ENCODE data around the gene ANO2.

Gene ANO2

DNA sequence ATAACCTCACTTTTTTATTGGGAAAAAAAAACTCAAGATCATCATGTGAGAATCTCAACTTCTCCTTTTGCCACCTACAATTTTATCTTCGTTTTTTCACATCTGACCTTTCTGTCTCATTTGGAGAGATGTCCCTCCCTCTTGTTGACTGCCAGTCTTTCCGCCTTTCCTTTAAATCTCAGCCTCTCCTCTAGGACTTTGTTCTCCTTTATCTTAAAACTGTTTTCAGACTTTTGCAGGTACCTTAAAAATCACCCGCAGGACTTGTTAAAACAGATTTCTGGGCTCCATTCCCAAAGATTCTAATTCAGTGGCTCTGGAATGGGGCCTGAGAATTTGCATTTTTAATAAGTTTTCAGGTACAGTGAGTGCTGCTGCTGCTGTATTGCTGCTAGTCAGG is 289.9 kb downstream of the ANO2 start:
- no peak for DNase-seq

DNA sequence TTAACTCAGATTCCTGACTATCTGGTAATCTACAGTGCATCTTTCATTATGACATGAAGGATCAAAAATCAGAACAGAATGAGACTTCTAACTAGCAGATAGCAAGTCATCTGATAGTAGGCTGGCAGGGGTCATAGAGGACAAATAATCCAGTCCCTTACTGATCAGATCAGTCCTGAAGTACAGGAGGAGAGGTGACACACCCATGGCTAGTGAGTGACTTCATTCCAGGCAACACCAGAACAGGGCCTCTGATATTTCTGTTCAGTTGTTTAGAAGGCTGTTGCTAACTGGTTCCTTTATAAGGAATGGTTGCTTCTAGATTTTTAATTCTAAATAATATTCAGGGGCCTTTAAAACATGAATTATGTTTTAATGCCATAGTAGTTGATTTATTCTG is 291.0 kb downstream of the ANO2 start:
- DNase-seq = no peak

DNA sequence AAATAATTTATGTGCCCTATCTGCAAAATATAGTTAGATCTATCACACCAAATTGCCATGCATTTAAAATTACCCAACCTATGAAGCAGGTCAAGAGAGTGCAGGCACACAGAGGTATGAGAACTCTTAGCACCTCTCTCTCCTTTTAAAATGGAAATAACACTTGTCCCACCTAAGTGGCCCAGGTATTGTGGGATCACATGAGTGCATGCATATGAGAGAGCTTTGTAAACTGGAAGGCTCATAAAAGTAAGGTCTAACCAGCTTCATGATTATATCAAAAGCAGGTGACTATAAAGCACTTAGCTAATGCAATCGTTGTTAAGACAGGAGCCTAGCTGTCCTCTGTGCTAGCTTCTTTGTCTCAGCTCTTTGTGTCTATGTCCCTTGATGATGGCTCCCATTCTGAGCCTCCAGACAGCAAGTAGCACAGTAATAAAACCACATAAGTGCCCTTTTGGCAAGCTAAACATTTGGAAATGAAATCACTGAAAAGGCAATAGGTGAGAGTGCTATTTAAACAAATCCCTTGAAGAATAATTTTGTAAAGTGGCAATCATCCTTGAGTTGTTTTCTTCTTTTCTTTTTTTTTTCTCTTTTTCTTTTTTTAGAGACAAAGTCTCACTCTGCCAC is 294.1 kb downstream of the ANO2 start:
- peak; percentile 87 to 92 for DNase-seq

DNA sequence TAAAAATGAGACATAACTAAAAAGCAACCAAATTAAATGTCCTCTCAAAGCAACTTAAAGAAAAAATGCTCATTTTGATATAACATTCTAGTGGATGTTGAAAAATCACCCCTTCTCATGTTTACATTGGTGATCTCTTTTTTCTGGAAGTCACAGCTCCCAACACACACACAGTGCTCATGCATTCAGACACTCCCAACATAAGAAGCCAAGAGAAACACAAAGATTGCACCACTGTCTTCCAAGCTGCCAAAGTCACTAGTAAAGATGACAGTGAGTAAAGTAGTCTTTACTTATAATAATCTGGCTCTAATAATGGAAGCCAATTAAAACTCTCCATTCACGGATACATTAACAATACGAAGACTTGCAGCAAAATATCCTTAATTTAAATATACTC is 294.8 kb downstream of the ANO2 start:
- no peak for DNase-seq

DNA sequence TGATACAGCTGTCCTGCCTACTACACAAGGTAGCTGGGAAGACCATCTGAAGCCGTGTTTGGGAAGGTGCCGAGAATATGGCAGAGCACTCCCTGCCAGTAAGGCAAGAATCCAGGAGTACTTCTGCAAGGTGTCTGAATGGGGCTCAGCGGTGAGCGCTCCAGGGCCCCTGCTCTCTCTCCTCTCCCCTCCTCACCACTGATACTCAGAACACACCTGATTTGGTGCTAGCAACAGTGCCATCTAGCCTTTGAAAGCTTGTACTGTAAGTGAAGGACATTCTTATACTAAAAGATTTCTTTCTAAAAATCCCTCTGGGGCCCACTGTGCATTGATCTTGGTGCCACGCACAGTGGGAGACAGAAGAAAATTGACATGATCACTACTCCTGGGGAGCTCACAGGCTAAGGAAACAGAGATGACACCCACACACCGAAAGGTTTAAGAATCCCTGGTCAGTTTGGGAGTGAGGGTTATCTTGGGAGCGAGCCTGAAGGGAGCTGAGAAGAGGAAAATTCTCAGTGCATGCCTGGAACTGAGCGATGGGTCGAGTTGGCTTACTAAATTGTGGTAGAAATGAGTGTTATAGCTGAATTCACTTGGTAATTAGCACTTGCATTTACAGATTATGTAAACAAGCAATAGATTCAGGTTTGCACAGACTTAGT is 296.2 kb downstream of the ANO2 start:
- peak; percentile 32 to 33 for DNase-seq

DNA sequence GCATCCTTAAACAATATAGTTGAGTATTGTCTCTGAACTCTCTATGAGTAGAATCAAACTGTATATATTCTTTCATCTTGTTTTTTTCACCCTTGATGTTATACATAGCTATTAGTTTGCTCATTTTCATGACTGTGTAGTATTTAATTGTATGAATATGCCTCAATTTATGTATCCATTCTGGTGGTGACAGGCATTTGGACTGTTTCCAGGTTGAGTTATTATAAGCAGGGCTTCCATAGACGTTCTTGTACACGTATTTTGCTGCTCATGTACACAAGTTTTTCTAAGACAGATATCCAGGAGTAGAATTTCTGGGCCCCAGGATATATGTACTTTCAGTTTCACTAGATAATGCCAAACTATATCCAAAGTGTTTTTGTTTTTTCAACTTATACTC is 301.8 kb downstream of the ANO2 start:
- DNase-seq = no peak

DNA sequence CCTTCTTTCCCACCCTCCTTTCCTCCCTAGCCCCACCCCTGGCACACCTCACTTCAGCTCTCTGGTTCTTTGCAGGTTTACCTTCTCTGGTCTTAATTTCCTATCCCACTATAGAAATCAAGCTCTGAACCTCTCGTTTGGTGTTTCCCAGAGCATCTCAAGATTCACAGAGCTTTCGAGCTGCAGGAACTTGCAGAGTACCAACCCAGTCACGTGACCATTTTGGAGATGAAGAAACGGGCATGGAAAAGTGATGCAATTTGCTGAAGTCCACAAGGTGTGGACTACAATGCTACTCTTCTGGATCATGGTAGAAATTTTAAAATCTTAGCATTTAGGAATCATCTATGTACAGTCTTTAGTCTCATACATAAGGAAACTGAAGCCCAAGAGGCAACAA is 307.4 kb downstream of the ANO2 start:
- DNase-seq = no peak

DNA sequence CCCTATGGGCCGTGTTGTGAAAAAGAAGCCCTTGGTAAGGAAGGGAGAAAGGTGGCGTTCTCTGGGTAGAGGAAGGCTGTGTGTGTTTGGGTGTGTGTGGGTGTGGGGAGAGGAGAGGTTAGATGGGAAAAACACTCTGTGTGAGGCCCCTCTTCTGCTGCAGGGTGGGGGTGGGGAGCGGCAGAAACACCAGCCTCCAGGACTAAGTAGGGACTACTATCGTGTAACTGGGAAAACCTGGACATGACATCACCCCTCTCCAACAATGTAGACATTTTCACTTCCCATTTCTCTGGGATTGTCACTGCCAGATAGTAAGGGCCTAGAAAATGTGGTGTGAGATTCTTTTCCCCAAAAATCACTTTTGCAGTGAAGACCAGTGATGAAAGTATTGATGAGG is 308.2 kb downstream of the ANO2 start:
- DNase-seq = no peak

DNA sequence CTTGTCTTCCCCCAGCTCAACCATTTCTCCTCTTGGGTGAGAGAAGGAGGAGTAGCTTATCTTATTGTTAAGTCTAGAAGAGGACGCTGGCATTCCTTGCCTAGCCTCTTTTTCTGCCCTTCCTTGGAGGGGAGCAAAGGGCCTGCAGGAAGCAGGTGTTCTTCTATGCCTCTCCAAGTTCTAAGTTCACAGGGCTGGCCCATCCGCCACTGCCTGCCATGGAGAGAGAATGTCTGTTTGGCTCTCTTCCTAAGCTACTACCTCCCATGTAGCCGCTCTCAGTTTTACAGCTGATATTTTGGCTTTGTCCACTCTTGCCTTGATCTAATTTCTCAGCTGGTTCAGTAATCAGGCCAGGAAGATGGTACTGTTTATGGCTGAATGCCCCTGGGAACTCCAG is 312.0 kb downstream of the ANO2 start:
- no peak for DNase-seq

DNA sequence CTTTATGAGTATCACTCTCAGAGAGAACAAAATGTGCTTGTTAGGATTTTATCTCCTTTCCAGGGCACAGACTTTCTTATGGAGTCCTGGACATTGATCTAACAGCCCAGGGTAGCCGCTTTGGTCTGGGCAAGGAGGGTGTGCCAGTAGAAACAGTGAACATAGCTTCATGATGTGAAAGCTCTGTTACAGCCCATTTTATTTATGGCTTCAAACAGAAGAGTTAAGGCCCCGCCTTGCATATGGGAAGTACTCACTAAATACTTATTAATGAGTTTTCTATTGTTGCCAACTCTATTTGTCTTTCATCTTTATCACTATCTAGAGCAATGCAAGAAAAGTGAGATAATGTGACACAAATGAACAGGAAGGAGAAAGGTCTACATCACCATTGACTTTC is 312.6 kb downstream of the ANO2 start:
- no peak for DNase-seq

DNA sequence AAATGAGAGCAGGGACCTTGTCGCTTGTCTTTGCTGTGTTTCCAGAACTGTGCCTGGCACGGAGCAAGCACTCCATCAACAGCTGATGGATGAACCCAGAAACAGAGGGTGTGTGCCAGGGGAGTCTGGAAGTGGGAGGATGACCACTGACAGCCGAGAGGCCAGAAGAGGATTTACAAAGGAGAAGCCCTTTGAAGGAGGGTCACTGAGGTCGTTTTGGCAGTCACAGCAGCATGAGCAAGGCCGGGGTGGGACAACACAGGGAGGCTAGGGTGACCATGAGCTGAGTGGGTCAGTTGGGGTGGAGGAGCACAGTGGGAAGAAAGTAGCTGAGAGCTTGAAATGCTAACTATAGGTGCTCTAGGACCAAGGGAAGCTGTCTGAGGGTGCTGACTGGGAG is 313.6 kb downstream of the ANO2 start:
- no peak for DNase-seq

DNA sequence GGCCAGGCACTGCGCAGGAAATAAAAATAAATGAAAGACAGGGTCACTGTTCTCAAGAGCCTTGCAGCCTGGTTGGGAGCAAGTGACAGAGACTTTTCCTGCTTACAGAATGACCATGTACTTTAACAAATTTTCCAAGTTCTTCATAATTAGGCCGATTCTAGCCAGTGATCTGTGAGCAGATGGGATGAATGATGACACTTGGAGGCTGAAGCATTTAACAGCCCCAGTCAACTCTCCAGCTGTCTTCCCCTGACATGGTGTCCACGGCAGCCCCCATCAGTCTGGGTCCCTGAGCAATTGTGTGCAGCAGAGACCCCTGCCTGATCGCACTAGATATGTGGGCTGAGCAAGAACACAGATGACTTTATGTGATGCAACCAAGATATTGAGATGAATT is 314.3 kb downstream of the ANO2 start:
- DNase-seq = no peak

DNA sequence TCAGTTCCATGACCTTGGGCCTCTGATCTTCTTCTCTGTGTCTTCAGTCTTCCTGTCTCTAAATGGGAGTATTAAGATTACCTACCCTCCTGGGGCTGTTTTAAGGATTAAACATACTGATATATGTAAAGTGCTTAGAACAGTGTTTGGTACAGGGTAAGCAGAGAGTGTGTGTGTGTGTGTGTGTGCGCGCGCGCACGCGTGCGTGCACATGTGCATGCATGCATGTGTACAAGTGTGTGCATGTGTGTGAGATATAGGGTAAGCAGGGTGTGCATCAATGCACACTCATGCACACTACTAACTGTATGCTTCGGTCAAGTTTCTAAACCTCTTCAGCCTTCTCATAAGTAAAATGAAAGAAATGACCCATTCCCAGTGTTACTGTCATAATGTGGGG is 316.6 kb downstream of the ANO2 start:
- no peak for DNase-seq

DNA sequence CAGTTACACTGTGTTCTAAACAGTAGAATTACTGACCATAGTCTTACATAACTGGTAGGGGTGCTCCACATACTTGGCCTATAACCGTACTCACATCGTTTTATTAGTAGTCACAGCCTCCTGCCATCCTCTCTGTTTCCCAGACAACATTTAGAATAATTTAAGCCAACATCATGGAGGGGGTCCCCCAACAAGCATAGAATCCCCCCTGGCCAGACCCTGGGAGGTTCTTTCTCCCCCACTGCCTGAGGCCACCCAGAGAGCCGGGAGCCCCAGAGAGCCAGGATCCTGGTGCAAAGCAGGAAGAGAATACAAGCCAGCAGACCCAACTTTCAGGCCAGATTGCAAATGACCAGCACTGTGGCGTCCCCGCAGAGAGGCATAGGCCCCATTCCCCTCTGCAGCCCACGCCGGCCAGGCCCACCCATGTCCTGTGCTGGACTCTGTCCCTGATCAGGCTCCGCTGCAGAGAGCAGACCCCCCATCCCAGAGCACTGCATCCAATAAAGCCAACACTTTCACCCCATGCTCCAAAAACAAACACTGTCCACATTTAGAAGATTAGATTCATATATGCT is 317.9 kb downstream of the ANO2 start:
- no peak for DNase-seq

DNA sequence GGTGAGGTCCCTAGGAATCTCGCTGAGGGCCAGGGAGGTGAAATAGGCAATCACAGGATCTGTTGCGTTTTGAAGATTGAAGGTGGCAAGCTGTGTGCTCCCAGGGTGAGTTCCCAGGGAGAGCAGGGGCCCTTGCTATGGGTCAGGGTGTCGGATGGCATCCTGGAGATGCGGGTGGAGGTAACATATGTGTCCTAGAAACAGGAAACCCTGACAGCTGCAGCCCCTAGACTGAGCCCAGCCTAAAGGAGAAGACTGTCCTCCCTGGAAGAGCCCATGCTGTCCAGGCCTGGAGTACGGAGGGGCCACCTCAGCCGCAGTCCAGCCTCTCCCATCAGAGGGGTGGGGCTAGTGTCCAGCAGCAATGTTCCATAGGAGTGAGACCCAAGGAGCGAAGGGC is 318.9 kb downstream of the ANO2 start:
- no peak for DNase-seq

DNA sequence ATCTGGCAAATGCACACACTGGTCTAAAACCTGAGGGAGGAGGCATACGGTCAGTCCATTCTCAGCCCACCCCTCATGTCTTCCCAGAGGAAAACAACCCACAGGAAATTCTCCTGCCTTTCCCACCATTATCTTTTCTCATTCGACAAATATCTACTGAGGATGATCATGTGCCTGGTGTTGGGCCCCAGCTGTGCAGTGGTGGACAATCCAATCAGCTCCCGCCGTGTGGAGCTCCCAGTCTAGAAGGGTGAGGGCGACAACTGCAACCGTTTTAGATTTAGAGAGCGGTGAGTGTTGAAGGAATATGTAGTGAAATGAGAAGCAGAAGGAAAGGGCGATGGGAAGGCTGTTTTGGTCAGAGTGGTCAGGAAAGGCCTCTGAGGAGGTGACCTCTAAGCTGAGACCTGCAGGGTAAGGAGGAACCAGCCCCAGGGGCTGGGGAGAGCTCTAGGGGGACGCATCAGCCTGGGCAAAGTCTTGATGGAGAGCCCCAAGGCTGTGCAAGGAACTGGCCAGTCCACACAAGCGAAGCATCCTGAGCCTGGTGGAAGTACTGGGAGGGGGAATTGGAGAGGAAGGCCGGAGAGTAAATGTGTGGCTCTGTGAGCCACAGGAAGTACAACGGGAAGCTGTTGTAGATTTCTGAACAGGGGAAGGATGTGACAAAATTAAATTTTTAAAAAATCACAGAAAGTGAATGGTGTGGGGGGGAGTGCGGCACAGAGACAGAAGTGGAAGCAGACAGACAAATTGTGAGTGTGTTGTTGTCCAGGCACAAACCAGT is 320.4 kb downstream of the ANO2 start:
- DNase-seq = no peak

DNA sequence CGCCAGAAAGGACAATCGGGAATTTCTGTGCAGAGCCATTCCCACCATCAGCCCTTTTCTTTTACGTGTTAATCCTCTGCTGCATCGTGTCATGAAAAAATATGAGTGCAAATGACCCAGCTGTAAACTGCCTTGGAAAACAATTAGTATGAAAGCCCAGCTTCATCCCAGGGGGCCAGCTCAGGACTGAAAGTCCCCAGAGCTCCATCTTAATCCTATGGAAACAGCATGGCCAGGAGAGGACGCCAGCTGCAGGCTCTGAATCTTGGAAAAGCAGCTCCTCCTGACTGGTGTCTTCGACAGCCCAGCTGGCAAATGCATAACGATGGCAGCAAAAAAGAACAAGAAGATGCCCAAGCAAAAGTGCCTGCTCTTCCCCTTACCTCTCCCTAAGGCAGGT is 321.6 kb downstream of the ANO2 start:
- DNase-seq = no peak

DNA sequence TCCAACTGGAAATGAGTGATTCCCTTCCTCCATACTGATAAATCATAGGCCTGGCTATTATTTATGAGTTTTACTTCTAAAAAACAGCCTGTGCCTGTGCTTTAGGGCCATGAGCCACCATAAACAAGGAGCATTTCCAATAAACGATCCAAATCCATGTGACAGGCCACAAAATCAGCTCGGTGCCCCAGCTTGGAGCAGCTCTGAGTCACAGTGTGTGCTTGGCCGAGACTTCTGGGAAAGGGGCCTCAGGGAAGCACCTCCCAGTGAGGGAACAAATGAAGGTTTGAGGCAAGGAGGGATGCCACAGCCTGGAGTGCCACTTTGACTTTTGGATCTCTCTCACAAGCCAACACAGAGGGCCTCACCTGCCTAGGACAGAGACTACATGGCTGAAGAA is 322.8 kb downstream of the ANO2 start:
- DNase-seq = no peak

DNA sequence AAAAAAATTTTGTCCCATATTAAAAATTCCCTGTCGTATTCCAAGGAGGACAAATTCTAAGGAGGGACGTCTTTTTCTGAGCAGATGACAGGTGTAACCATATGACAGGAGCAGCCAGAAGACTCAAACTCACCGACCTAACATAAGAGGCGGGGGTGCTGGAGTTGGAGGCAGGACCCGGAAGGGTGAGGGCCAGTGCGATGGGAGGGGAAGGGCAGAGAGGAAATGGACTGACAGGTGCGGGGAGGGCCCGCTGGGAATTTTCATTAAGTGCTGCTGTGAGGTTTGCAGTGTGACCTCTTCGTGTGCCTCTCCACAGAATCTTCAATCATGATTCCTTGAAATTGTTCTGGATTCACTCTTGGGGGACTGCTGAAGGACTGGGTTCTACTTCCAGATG is 323.7 kb downstream of the ANO2 start:
- no peak for DNase-seq

DNA sequence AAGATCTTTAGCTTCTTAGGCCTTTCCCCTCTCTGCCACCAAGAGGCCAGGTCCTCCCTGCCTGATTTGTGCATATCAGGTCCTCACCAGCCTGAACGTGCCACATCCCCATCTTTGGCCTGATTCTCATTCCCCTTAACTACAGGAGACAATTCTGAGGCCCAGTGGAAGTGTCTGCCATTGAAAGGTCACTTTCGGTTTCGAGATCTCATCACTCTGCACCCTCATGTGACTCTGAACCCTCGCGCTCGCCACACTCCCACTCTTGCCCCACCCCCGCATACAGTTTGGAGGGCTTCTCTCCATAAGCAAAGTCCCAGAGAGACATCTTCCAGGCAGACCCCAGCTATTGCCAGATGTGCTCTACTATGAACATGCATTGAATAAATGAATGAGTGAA is 324.2 kb downstream of the ANO2 start:
- no peak for DNase-seq

DNA sequence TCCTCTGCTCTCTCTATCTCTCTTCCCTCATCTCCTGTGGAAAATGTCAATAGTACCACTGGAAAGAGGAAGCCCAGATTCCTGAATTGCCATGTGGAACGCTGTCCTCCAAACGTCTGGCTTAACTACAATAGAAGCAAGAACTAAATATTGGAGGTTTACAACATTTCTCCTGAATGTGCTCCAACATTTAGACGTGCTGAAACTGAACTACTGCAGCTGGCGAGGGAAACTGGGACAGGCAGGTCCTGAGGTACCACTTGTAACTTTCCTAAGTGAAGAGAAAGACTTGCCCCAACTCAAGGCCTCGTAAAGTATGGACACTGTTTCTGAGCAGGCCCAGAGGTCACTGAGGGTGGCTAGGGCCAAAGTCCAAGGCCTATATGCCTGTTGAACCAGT is 325.4 kb downstream of the ANO2 start:
- DNase-seq = no peak

DNA sequence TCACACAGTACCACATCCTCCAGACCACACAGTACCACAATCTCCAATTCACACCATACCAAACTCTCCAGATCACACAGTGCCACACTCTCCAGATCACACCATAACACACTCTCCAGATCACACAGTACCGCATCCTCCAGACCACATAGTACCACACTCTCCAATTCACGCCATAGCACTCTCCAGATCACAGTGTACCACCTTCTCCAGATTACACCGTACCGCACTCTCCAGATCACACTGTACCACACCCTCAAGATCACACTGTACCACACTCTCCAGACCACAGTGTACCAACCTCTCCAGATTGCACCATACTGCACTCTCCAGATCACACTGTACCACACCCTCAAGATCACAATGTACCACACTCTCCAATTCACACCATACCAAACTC is 328.2 kb downstream of the ANO2 start:
- DNase-seq = no peak

DNA sequence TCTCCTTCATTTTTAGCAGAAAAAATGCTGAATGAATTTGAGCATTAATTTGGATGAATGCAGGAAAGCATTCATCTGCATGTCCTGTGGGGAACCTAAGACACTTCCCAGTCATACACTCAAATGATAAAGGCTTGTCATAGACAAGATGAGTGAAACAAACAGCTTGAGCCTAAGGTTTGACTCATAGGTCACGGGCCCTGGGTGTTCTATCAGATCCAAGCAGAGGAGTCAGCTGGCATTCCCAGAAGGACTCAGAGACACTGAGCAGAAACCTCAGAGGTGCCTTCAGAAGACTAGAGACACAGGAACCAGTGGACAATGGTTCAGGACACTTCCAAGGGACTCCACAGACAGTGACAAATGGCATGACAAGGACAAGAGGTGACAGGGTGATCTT is 329.3 kb downstream of the ANO2 start:
- no peak for DNase-seq

DNA sequence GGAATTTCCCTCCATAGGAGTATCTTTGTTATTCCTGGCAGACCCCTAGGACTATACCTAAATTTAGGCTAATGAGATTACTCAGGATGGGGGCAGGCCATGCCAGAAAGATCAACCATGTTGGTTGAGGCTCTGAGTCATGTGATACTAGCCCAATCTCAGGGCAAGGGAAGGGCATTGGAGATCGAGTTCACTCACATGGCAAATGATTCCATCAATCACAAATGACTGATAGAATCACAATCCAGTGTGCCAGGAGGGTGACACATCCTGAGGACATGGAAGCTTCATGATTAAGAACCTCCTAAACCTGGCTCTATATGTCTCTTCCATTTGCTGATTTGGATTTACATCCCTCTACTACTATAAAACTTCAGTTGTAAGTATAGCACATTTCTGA is 330.8 kb downstream of the ANO2 start:
- DNase-seq = no peak

Measured in NCI-H187 (cell line).